CD4-positive, alpha-beta T cell treated with Interferon alpha-2 for 1 hour (primary cell): Measurements from ENCODE around the gene CSAD.
"Not testable (repeated sequence)": the region's sequence is repeated elsewhere in the genome, so short reads cannot be mapped to it uniquely, and the experiment has no call there.

Experiments used
- DNase-seq, 2 donors: peaks; one replicate each; pipeline ENCODE4 v3.0.0-alpha.2; 2020 to 2022

Gene CSAD

DNA sequence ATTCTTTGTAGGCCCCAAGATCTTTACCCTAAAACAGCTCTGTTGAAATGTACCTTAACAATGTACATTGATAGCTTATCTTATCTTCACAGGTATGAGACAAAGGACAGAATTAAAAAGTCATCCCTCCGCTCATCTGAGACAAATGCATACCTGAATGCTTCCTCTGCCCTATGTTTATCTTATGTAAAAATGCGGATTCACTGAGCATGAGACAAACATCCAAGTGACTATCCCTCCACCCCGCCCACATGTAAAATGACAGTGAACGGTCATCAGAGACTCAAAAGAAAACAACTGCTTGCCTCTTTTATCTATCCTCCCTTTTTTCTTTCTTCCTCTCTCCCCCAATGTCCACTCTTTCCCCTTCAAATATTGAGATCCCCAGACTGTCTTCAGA, 37.4 kb downstream of the CSAD start:
- no peak for DNase-seq

GRCh38 chr12:53133722-53134121, 47.0 kb downstream of the CSAD start:
- no peak for DNase-seq

DNA sequence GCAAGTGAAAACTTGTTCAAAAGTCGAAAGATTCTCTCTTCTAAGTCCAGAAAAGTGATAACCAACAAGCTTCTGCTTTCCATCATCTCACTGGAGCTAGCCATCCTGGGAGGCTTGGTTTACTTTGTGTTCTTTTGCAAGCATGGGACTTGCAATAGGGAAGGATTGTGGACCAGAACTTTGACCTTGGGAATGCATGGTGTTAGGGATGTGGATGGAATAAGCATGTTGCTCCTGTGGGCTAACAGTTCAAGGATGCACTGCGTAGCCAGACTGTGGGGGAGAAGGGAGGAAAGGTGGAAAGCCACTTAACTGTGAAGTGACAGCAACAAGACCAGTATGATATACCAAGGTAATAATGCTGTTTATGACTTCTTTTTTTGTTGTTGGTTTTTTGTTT, 48.9 kb downstream of the CSAD start:
- no peak for DNase-seq

DNA sequence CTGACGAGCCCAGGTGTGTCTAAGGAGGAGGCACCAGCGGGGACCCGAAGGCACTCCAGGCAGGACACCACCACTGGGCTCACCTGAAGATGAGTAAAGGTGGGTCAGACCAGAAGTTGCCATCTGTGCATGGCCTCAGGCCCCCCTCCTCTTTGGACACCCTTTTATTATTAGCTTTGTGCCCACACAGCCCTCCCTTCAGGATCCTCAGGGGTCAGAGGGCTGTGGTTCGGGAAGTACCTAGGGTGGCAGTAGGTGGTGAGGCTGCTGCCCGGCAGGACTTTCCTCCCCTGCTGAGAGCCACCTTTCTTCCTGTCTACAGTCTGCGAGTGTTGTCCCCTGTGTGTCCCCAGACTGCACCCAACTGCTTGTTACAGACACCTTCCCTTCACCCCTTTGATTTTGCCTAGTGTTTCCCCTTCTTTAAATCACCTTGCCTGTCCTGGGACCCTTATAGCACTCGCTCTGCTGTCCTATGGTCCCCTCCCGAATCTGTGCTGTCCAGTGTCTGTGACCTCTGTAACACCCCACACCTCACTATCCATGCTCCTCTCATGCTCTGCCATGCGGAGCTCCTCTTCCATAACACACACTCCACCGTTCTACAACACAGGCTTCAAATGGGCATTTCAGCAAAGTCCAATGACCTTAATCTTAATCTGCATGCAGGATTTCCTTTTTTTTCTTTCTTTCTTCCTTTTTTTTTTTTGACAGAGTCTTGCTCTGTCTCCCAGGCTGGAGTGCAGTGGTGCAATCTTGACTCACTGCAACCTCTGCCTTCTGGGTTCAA, 51.8 kb downstream of the CSAD start:
- DNase-seq, result no peak

- no peak for DNase-seq
Measured at GRCh38 chr12:53127169-53127568, 53.6 kb downstream of the CSAD start.

GRCh38 chr12:53124352-53124723, 56.4 kb downstream of the CSAD start:
- DNase-seq, result no peak

DNA sequence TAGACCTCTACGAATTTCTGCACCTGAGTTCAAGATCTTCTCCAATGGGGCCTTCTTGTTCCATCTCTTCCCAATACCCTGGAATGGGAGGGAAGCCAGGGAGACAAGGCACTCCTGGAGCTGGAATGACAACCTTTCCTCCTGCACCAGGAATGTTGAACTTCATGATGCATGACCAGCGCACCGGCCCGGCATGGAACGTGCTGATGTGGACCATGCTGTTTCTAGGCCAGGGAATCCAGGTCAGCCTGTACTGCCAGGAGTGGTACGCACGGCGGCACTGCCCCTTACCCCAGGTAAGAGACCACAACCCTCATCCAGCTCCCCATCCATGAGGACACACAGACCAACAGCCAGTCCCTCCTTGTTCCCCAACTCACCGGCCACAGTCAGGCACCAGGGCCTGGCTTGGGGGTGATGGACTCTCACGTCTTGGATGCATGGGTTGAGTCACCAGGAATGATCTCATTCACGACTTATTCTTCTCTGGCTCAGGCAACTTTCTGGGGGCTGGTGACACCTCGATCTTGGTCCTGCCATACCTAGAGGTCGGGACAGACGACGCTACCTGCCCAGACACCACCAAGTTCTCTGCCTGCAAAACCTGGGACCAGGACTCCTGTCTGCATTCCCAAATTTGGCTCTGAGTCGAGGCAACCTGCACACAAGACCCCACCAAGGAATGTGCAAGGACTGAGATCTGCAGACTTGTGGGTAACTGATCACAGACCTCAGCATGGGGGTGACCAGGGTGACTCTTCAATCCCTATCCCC, 57.0 kb downstream of the CSAD start:
- no peak for DNase-seq

DNA sequence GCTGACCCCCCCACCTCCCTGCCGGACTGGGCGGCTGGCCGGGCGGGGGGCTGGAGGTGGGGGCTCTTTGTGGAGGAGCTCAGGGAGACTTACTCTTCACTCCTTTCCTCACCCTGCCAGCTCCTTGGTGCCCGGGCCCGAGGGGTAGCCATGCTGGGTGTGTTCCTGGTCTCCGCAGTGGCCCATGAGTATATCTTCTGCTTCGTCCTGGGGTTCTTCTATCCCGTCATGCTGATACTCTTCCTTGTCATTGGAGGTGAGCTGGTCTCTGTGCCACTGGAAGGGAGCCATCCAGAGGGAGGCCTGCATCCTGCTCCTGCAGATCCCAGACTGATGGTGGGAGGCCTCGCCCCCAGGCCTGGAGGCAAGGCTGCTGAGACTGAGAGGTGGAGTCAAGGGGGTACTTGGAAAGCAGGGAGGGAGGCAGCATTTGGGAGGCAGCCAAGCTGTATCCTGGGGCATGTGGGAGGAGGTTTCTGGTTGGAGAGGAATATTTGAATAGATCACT, 57.7 kb downstream of the CSAD start:
- DNase-seq, result no peak

- DNase-seq, result no peak
Measured at GRCh38 chr12:53120685-53121525, 59.8 kb downstream of the CSAD start.

- no peak for DNase-seq
Measured at GRCh38 chr12:53118751-53119300, 61.9 kb downstream of the CSAD start.

DNA sequence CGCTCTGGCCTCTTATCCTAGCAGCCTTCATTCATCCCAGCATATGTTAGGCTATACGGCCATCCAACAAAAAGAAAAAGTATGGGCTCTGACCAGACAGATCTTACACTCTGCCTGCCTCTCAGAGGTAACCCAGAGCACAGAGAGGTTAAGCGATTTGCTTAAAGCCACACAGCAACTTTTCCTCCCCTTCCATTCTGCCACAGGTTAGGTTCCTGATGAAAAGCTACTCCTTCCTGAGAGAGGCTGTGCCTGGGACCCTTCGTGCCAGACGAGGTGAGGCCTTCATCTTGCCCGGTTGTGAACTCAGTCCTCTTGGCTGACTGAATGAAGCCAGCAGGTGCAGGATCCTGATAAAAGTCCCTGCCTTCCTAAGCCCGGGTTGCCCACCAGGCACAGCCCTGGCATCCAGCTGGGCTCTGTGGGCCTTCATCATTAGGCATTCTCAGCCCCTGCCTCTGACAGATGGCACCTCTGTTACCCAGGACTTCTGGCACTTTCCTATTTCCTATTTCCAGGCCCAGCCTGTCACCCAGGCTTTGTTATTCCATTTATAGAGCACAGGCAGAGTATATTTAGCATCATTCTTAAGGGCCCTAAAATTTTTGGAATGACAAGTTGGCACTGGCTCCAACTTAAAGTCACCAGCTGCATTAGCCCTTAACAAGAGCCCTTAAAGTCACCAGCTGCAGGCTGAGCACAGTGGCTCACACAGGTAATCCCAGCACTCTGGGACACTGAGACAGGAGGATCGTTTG, 64.7 kb downstream of the CSAD start:
- no peak for DNase-seq

GRCh38 chr12:53115112-53115890, 65.4 kb downstream of the CSAD start:
- DNase-seq, result no peak

DNA sequence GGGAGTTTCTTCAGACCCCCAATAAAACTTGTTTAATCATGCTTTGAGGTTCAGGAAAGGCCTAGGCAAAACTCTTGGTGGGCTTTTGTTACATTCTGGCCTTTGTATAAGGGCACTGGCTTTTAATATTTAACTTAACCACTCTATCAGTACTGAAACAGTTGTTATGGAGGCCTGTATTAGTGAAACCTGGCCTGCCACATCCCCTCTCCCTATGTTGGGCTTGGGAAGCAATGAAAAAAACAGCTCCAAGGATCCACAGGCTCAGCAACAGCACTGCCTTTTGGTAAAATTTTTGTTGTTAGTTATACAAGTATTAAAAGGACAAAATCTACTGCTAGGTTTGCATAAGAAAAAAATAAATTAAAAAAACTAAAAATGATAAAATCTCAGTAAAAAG, 66.8 kb downstream of the CSAD start:
- DNase-seq, result no peak

GRCh38 chr12:53113136-53113705, 67.5 kb downstream of the CSAD start:
- DNase-seq, result no peak

GRCh38 chr12:53112431-53112830, 68.3 kb downstream of the CSAD start:
- DNase-seq, result not testable (repeated sequence)
